Coronary artery (tissue), 2 donors: ENCODE measurements around the gene PAK3.

ENCODE experiments used
- DNase-seq: peaks from one replicate; pipeline ENCODE4 v3.0.0-alpha.2; 2017; ENCODE audit warnings: low spot score
- H3K27ac ChIP-seq, 2 donors: fragments of 200-600 bp; sonication (generic); one replicate each; pipeline ENCODE4 v1.5.1; 2016 to 2019
- H3K4me3 ChIP-seq: fragments of 200-600 bp; sonication (generic); 2 replicates; pipeline ENCODE4 v1.5.1; 2016; ENCODE audit warnings: mild to moderate bottlenecking, moderate library complexity
- TF ChIP-seq, protein P1 (sequence below): fragments of 200-600 bp; sonication (generic); IDR thresholded peaks from one replicate; pipeline ENCODE4 v1.5.1; 2019; ENCODE audit warnings: antibody characterized with exemption

Gene PAK3

GRCh38 chrX:111244235-111244750 is 148.3 kb downstream of the PAK3 start:
- no peak for DNase-seq
- no peak overlapping the region for H3K27ac ChIP-seq
- TF ChIP-seq, protein P1, sequence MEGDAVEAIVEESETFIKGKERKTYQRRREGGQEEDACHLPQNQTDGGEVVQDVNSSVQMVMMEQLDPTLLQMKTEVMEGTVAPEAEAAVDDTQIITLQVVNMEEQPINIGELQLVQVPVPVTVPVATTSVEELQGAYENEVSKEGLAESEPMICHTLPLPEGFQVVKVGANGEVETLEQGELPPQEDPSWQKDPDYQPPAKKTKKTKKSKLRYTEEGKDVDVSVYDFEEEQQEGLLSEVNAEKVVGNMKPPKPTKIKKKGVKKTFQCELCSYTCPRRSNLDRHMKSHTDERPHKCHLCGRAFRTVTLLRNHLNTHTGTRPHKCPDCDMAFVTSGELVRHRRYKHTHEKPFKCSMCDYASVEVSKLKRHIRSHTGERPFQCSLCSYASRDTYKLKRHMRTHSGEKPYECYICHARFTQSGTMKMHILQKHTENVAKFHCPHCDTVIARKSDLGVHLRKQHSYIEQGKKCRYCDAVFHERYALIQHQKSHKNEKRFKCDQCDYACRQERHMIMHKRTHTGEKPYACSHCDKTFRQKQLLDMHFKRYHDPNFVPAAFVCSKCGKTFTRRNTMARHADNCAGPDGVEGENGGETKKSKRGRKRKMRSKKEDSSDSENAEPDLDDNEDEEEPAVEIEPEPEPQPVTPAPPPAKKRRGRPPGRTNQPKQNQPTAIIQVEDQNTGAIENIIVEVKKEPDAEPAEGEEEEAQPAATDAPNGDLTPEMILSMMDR = no peak
- H3K4me3 ChIP-seq = no peak overlapping the region

- Histone ChIP-seq H3K4me3 (no peak overlapping the region), H3K27ac (no peak overlapping the region)
- DNase-seq = no peak
- TF ChIP-seq, protein P1 = no peak
These were observed 159.1 kb downstream of the PAK3 start for GRCh38 chrX:111254896-111255693.

DNA sequence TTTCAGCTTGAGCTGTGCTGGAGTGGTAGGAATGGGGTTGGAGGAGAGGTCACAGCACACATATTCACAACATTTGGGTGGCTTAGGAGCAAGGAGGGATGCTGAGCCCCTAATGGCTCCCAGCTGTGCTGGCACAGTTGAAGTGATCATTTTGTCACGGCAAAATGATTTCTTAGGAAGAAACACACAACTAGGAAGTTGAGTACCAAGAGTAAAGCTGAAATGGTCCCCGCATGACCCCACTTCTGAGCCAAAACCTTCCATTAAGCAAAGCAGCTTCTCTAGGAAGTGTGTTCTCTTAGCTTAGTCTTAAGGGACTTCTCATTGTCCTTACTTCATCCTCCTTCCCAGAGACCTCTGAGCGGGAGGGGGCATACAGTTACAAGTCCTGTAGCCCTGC is 161.7 kb downstream of the PAK3 start:
- Histone ChIP-seq H3K27ac (no peak overlapping the region), H3K4me3 (no peak overlapping the region)
- DNase-seq = no peak
- TF ChIP-seq, protein P1 = no peak

DNA sequence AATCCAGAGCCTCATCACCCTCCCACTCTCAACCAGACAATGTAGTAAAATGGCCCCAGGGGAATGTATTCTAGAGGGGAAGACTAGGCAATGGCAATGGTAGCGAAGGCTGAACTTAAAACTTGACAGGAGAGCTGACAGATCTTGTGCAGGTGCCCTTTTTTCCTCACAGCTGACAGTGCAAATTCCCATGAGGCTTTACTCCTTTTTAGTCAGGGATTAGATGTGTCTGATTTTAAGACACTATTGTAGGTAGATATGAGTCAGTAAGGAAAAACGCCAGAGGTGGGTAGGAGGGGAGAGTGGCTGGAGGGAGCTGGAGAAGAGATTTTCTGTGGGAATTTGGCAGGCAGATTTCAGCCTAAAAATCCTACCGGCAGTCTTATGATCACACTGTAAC is 163.6 kb downstream of the PAK3 start:
- TF ChIP-seq, protein P1 = no peak
- DNase-seq = no peak
- H3K27ac ChIP-seq = no peak overlapping the region
- H3K4me3 ChIP-seq = no peak overlapping the region

- H3K4me3 ChIP-seq = no peak overlapping the region
- DNase-seq = no peak
- TF ChIP-seq, protein P1 = no peak
- no peak overlapping the region for H3K27ac ChIP-seq
These were observed 164.5 kb downstream of the PAK3 start for GRCh38 chrX:111260451-111260850.

- Histone ChIP-seq H3K27ac (no peak overlapping the region), H3K4me3 (no peak overlapping the region)
- TF ChIP-seq, protein P1 = no peak
- no peak for DNase-seq
These were observed 166.1 kb downstream of the PAK3 start for GRCh38 chrX:111262086-111262485.

DNA sequence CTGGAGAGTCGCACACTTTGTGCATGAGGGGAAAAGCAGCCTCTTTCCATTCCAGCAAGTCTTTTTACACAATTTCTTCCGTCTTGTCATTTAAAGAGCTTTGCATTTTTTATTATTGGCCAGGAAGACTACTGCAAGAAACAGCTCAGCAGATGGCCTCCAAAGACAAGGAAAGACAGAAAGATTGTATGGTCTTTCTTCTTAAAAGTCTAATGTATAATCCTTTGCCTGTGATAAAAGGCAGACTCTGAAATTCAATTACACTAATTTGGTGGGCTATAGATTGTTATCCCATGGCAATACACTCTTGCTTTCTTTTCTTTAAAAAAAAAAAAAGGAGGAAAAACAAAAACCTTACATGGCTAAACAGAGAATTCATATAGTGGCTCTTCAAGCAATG is 168.4 kb downstream of the PAK3 start:
- no peak overlapping the region for H3K27ac ChIP-seq
- no peak for DNase-seq
- TF ChIP-seq, protein P1 = no peak
- no peak overlapping the region for H3K4me3 ChIP-seq
